Amygdala (tissue), 56 donors: ENCODE results near the gene DALRD3.

Experiments used
- DNase-seq, 56 donors: peaks; one replicate each; lab custom pipeline; 2025; lab: John Stamatoyannopoulos, UW

DALRD3 gene

DNA sequence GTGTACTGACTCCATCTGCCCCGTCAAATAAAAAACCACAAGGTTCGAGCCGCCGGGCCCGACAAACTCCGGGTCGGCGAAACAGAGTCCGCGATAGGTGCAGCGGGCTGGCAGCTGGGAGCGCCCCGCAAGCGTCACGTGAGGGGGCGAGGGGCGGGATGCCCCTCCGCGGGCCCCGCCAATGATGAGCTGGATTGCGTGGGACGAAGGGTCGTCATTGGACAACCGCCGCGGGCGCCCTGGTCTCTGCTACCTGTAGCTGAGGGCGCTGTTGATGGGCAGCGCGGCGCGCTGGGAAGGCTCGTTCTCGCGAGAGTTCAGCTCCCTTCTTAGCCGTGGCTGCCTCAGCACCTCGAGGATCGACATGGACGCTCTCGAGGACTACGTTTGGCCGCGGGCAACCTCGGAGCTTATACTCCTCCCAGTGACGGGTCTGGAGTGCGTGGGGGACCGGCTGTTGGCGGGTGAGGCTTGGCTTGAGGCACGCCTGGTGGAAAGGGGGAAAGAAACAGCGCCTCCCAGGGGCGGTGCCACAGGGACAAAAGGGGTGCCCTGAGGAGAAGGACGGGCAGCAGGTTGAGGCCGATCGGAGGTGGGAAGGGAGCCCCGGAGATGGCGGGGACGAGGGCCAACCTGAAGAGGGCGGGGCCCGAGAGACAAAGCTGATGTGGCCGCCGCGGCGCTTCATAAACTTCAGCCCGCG is 11.2 kb downstream of the DALRD3 start, which contains the start of gene WDR6:
WDR6 (plus strand) TSS at position 324 of the 703 bp plus-strand sequence; CDS start at position 365, 41 bp downstream.
- peak; percentile 70 to 98 (median 92) for DNase-seq

GRCh38 chr3:49006408-49007067 is 11.8 kb downstream of the DALRD3 start:
- DNase-seq: peak in 24 of 56 donors; percentile 38 to 74 (median 62)

GRCh38 chr3:49005998-49006397 is 12.4 kb downstream of the DALRD3 start:
- DNase-seq: no peak

DNA sequence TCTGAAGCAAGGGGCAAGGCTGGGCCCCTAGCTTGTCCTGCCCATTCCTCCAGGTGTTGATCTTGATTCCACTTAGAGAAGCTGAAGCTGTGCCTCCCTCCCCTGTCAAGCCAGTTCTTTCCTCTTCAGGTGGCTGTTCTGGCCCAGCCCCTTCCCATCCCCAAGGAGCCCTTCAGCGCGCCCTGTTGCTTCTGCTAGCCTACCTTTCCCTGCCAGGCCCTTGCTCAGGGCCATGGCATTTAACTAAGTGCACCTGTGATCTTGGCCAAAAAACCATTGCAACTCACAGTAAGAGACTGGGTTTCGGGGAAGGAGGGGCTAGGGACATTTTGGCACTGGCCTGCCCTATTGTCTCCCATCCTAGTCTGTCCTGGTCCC is 13.1 kb downstream of the DALRD3 start:
- no peak for DNase-seq

DNA sequence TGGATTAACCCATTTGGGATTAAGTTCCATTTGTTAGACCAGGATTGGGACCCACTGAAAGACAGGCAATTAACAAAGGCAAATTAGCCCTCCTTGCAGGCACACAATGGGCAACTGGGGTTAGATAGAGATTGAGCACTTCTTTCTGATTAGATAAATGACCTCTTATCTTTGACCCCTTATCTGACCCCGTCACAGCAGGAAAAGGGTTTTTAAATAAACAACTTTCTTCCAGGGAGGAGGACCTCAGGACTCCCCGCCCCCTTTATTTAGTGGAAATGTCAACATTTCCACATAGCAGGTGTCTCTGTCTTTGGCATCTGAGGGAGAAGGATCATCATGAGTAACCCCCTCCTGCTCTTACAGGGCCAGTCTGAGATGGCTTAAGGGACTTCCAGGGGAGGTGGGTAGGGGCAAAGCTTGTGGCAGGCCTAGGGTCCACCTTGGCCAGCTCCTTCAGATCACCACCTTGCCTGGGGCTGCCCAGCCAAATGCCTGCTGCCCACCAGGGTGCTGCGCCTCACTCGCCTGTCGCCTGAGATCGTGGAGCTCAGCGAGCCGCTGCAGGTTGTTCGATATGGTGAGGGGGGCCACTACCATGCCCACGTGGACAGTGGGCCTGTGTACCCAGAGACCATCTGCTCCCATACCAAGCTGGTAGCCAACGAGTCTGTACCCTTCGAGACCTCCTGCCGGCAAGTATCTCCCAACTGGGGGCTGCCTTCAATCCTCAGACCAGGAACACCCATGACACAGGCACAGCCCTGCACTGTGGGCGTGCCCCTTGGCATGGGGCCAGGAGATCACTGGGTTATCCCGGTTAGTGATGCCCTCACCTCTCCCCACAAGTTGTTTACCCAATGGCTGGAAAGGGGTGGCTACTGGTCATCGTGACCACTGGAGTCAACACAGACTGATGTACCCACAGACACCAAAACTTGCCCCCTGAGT is 13.8 kb downstream of the DALRD3 start:
- DNase-seq: peak in 1 of 56 donors; percentile 72

DNA sequence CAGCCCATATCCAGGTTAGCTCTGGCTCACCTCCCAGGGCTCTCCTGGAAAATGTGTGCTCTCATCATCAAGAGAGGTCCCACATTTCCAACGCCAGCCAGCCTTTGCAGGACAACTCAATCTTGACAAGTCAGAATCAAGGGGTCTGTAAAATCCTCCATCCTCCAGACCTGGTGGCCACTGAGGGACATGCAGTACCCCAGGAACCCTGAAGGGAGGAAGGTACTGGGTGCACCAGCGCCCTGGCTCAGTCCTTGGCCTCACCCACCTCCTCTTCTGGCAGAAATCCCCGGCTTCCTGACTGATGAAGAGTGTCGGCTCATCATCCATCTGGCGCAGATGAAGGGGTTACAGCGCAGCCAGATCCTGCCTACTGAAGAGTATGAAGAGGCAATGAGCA is 17.2 kb downstream of the DALRD3 start:
- DNase-seq: no peak

DNA sequence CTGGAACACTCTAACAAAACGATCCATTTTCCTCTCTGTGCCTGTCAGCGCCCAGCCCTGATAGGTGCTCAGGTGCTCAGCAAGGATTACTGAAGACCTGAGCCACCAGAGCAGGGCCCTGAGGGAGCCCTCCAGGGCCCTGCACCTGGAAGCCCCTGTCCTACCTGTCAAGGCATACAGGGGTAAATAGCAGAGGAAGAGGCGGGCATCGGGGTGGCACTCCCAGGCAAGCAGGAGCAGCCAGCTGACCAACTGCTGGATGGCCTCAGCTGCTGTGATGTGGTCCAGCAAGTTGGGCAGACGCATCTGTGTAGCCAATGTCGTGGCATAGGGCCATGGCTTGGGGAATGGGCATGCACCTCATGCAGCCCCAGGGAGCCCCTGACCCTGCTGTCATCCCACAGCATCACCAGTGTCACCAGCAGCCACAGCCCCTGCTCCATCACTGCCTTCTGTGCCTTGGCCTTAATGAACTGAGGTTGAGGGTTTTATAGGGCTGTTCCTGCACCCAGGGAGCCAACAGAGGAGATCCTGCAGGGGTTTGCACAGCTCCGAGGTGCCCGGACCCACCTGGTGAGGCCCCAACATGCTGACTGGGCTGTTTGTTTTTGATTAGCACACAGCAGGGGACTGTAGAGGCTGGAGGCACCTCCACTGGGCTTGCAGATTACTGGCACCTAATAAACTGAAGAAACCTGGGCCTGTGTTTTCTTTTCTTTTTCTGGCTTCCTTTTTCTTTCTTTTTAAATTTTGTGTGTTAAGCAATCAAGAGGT is 19.1 kb downstream of the DALRD3 start:
- DNase-seq: no peak

GRCh38 chr3:48997714-48998637 is 20.4 kb downstream of the DALRD3 start:
- peak in 30 of 56 donors; percentile 12 to 69 (median 43) for DNase-seq

DNA sequence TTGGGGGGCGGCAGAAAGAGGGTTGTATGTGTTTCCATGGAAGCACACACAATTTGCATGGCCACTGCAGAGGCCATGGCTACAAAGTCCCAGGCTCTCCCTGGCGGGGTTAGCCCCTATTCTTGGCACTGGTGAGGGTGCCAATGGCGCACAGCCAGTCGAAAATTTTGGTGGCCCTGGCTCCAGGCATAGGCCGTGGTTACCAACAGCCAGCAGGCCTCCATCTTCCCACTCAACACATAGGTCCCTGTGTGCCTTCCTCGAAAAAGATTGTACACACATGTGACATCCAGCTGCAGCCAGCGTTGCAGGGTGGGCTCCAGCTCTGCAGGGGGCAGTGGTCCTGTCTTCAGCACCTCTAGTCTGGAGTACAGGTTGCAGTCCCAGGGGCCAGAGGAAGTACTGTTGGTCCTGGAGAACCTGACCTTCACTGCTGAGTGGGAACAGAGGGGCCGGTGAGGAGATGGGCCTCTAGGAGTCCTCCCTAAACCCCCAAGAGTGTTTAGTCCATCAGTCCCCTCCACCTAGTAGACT is 21.2 kb downstream of the DALRD3 start:
- DNase-seq: no peak

DNA sequence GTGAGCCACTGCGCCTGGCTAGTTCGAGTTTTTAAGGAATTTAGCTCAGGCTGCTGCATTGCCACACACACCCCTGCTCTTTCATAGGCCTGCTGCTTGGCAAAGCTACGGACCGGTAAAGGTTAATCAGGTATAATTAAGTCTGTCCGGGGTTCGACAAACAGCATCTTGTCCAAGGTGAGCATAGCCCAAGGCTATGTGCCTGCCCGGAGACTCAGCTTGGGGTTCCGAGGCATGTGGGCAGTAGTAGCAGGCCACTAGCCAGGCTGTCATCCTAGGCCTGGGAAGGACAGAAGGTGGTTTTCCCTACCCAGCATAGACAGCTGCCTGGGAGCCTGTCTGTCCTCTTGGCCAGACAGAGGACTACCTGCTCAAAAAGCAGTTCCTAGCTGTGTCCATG is 21.7 kb downstream of the DALRD3 start:
- no peak for DNase-seq

- DNase-seq: no peak
Observed at GRCh38 chr3:48993834-48994233, 24.5 kb downstream of the DALRD3 start.

DNA sequence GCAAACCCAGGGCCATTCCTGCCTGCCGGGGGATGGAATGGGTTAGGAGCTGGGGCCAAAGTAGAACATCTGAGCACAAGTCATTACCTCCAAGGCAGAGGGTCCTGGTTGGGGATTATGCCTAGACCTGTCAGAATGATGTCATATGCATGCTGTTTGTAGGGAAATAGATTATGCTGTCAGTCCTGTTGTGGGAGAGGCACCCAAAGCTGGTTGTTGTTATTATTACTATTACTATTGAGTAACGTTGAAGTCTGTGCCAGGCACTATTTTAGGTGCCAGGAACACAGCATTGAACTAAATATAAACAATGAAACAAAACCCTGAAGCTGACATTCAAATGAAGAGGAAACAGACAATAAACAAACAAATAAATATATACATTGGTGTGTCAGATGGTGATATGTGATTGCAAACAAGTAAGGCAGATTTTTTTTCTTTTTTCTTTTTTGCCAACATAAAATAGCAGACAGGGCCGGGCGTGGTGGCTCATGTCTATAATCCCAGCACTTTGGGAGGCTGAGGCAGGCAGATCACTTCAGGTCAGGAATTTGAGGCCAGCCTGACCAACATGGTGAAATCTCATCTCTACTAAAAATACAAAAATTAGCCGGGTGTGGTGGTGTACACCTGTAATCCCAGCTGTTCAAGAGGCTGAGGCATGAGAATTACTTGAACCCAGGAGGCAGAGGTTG is 26.4 kb downstream of the DALRD3 start:
- no peak for DNase-seq

GRCh38 chr3:48990636-48991469 is 27.5 kb downstream of the DALRD3 start:
- DNase-seq: peak in 11 of 56 donors; percentile 21 to 66 (median 37)

- peak in 55 of 56 donors; percentile 34 to 93 (median 83) for DNase-seq
Observed at GRCh38 chr3:48989796-48990635, 28.4 kb downstream of the DALRD3 start, which contains the start of gene P4HTM. Gene P4HTM (plus strand): TSS chr3:48990241. CDS start chr3:48990257, 16 bp downstream.

GRCh38 chr3:48989126-48989795 is 29.1 kb downstream of the DALRD3 start:
- DNase-seq: no peak
